WTC11 (cell line): Measurements from ENCODE around the gene CAMK2N2. TPM values are rescaled to one million over a fixed set of nuclear protein-coding genes. Genes with fewer than 3 reads are reported as not detected.
A peak's percentile ranks its signal among the peaks of the same experiment; 100 is the strongest.

Experiments used
- ATAC-seq: fragments of 200-7000 bp; cut with Tn5 transposase; 2 replicates; pipeline ENCODE4 v1.10.0; 2021; ENCODE audit warnings: mild to moderate bottlenecking, moderate library complexity
- CTCF ChIA-PET: fragments of 300-600 bp; sonication (Branson Sonifier 250); formaldehyde crosslinking; loops from one replicate; lab custom pipeline; 2021; ENCODE audit warnings: antibody characterized with exemption; lab: Charles Lee
- POLR2A ChIA-PET: fragments of 350-600 bp; sonication (Branson Sonifier 250); formaldehyde crosslinking; loops from one replicate; lab custom pipeline; 2021; ENCODE audit warnings: antibody characterized with exemption; lab: Charles Lee
- DNase-seq: peaks from one replicate; pipeline ENCODE4 v3.0.0; 2021; ENCODE audit warnings: low spot score
- H3K27ac Mint-ChIP-seq: 2 replicates; pipeline ENCODE4 v1.8.0; 2021; ENCODE audit warnings: mixed read lengths
- H3K27me3 Mint-ChIP-seq: 2 replicates; pipeline ENCODE4 v1.8.0; 2021; ENCODE audit warnings: low read depth, mild to moderate bottlenecking, moderate library complexity, mixed read lengths
- H3K36me3 Mint-ChIP-seq: 2 replicates; pipeline ENCODE4 v1.8.0; 2021; ENCODE audit warnings: mixed read lengths
- H3K4me1 Mint-ChIP-seq: 2 replicates; pipeline ENCODE4 v1.8.0; 2022; ENCODE audit warnings: mixed read lengths
- H3K4me3 Mint-ChIP-seq: 2 replicates; pipeline ENCODE4 v1.8.0; 2021; ENCODE audit warnings: mild to moderate bottlenecking, moderate library complexity, mixed read lengths
- H3K9me3 Mint-ChIP-seq: 2 replicates; pipeline ENCODE4 v1.8.0; 2021; ENCODE audit warnings: mixed read lengths
- ATF1 ChIP-seq: sonication (generic); formaldehyde crosslinking; IDR thresholded peaks from 2 replicates; pipeline ENCODE4 v1.8.1; 2023; ENCODE audit warnings: mild to moderate bottlenecking, moderate library complexity, missing genetic modification reagents
- CBFB ChIP-seq: sonication (generic); formaldehyde crosslinking; IDR thresholded peaks from 2 replicates; pipeline ENCODE4 v1.8.1; 2022; ENCODE audit warnings: mild to moderate bottlenecking, low read depth, missing genetic modification reagents
- CREM ChIP-seq: sonication (generic); formaldehyde crosslinking; IDR thresholded peaks from 2 replicates; pipeline ENCODE4 v1.8.1; 2022; ENCODE audit warnings: mild to moderate bottlenecking, missing genetic modification reagents, moderate library complexity
- FOXJ3 ChIP-seq: sonication (generic); formaldehyde crosslinking; IDR thresholded peaks from 2 replicates; pipeline ENCODE4 v1.9.0; 2021; ENCODE audit warnings: missing genetic modification reagents, mild to moderate bottlenecking, borderline replicate concordance
- JAZF1 ChIP-seq: fragments of 250-450 bp; sonication (Bioruptor Pico); IDR thresholded peaks from 2 replicates; pipeline ENCODE4 v1.9.0; 2021; ENCODE audit warnings: moderate library complexity, mild to moderate bottlenecking, inconsistent platforms
- NFE2L1 ChIP-seq: sonication (generic); formaldehyde crosslinking; IDR thresholded peaks from 2 replicates; pipeline ENCODE4 v1.8.1; 2023; ENCODE audit warnings: missing genetic modification reagents
- NR2C2 ChIP-seq: sonication (generic); formaldehyde crosslinking; IDR thresholded peaks from 2 replicates; pipeline ENCODE4 v1.8.0; 2022; ENCODE audit warnings: mild to moderate bottlenecking, missing genetic modification reagents
- PREB ChIP-seq: sonication (generic); formaldehyde crosslinking; IDR thresholded peaks from 2 replicates; pipeline ENCODE4 v1.8.1; 2022; ENCODE audit warnings: mild to moderate bottlenecking, missing genetic modification reagents, moderate library complexity, borderline replicate concordance
- PRRX2 ChIP-seq: fragments of 250-450 bp; sonication (Bioruptor Pico); IDR thresholded peaks from 2 replicates; pipeline ENCODE4 v1.8.0; 2021; ENCODE audit warnings: mild to moderate bottlenecking
- STAT6 ChIP-seq: sonication (generic); formaldehyde crosslinking; conservative IDR thresholded peaks from 2 replicates; pipeline ENCODE4 v1.8.1; 2023; ENCODE audit warnings: mild to moderate bottlenecking, low read depth, missing genetic modification reagents, moderate library complexity
- ZNF121 ChIP-seq: sonication (generic); formaldehyde crosslinking; IDR thresholded peaks from 2 replicates; pipeline ENCODE4 v1.8.0; 2023; ENCODE audit warnings: missing genetic modification reagents
- ZNF138 ChIP-seq: sonication (generic); formaldehyde crosslinking; conservative IDR thresholded peaks from 2 replicates; pipeline ENCODE4 v1.8.1; 2022; ENCODE audit warnings: mild to moderate bottlenecking, moderate library complexity, missing genetic modification reagents
- total RNA-seq: library from RNA; stranded (reverse); gene quantifications from 3 replicates; pipeline ENCODE4 v1.2.3, GENCODE V29; 2021
- TF ChIP-seq, protein P1 (sequence below): sonication (generic); formaldehyde crosslinking; IDR thresholded peaks from 2 replicates; pipeline ENCODE4 v1.8.1; 2023; ENCODE audit warnings: mild to moderate bottlenecking, missing genetic modification reagents, moderate library complexity
- TF ChIP-seq, protein P2 (sequence below): fragments of 250-450 bp; sonication (Bioruptor Pico); IDR thresholded peaks from 2 replicates; pipeline ENCODE4 v1.9.0; 2021; ENCODE audit warnings: mild to moderate bottlenecking, borderline replicate concordance

CAMK2N2 gene
- total RNA-seq, 1 experiment from 2014 or later, result 10.5 TPM

DNA sequence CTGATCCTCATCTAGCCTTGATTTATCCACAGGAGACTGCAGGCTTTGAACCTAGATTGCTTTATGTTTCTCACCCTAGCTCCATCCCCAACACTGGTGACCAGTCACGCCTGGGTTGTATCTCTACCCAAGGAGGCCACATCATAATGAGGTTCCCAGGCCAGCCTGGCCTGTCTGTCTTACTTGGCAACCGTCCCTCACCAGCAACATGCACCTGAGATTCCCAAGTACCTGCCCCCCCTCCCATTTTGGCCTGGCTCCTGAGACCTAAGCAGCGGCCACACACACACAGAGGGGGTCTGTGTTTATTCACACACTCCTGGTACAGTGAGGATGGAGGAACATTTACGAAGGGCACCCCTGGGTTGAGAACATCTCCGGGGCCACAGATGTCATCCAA lies 2.4 kb downstream of the CAMK2N2 start:
- H3K4me1 Mint-ChIP-seq, result peaks cover 12% of the 10 kb centered on the region
- H3K27me3 Mint-ChIP-seq, result peaks cover 60% of the 10 kb centered on the region
- ATAC-seq (no peak), DNase-seq (no peak)
- ChIA-PET CTCF (interaction anchor here (0.7 to 4.4 kb wide), 3 partner anchors 31 to 248 kb away, joined by 5 to 23 read pairs (median 7); no protein-coding TSS in a partner anchor), POLR2A (no interaction called here)
- TF ChIP-seq JAZF1 (no peak), STAT6 (CRISPR knock-in tag) (no peak), PRRX2 (CRISPR knock-in tag) (no peak), ZNF138 (CRISPR knock-in tag) (no peak), CBFB (CRISPR knock-in tag) (no peak), NFE2L1 (CRISPR knock-in tag) (no peak), PREB (CRISPR knock-in tag) (no peak), NR2C2 (no peak), FOXJ3 (CRISPR knock-in tag) (no peak), ZNF121 (CRISPR knock-in tag) (no peak)
- TF ChIP-seq, protein P1, sequence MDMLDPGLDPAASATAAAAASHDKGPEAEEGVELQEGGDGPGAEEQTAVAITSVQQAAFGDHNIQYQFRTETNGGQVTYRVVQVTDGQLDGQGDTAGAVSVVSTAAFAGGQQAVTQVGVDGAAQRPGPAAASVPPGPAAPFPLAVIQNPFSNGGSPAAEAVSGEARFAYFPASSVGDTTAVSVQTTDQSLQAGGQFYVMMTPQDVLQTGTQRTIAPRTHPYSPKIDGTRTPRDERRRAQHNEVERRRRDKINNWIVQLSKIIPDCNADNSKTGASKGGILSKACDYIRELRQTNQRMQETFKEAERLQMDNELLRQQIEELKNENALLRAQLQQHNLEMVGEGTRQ (CRISPR knock-in tag), result no peak
- H3K36me3 Mint-ChIP-seq, result peaks cover 3% of the 10 kb centered on the region; the same call in 1 of the 2 replicates
- no peaks in the 10 kb centered on the region for H3K9me3 Mint-ChIP-seq
- peak overlapping the region; percentile 62 for H3K4me3 Mint-ChIP-seq
- no peak overlapping the region for H3K27ac Mint-ChIP-seq

DNA sequence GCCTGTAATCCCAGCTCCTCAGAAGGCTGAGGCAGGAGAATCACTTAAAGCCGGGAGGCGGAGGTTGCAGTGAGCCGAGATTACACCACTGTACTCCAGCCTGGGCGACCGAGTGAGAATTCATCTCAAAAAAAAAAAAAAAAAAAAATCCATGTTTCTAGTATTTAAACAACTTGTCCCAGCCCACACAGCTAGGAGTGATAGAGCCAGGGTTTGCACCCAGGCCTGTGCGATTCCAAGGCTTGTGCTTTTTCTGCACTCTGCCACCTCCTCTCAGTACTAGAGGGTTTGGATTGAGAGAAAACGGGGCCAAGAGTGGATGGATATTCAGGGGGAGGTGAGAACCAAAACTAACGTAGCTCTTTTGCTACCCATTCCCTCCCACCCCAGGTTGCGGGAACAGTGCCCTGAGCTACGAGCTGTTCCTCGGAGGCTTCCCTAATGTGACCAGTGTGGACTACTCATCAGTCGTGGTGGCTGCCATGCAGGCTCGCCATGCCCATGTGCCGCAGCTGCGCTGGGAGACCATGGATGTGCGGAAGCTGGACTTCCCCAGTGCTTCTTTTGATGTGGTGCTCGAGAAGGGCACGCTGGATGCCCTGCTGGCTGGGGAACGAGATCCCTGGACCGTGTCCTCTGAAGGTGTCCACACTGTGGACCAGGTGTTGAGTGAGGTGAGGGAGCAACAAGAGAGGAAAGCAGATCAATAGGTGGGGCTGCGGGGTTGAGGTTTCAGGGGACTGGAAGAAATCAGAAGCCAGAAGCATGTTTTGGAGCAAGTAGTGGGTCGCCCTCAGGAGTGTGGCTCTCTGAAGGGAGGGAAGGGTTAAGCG lies 4.1 kb downstream of the CAMK2N2 start:
- DNase-seq (no peak), ATAC-seq (no peak)
- peaks cover 43% of the 10 kb centered on the region for H3K27me3 Mint-ChIP-seq
- no peak overlapping the region for H3K27ac Mint-ChIP-seq
- no peaks in the 10 kb centered on the region for H3K9me3 Mint-ChIP-seq
- CTCF ChIA-PET, result interaction anchor here (1.1 kb wide), 1 partner anchor 30 kb away, joined by 3 read pairs; no protein-coding TSS in a partner anchor
- peaks cover 7% of the 10 kb centered on the region for H3K4me1 Mint-ChIP-seq
- peaks cover 3% of the 10 kb centered on the region; the same call in 1 of the 2 replicates for H3K36me3 Mint-ChIP-seq
- TF ChIP-seq, protein P2, sequence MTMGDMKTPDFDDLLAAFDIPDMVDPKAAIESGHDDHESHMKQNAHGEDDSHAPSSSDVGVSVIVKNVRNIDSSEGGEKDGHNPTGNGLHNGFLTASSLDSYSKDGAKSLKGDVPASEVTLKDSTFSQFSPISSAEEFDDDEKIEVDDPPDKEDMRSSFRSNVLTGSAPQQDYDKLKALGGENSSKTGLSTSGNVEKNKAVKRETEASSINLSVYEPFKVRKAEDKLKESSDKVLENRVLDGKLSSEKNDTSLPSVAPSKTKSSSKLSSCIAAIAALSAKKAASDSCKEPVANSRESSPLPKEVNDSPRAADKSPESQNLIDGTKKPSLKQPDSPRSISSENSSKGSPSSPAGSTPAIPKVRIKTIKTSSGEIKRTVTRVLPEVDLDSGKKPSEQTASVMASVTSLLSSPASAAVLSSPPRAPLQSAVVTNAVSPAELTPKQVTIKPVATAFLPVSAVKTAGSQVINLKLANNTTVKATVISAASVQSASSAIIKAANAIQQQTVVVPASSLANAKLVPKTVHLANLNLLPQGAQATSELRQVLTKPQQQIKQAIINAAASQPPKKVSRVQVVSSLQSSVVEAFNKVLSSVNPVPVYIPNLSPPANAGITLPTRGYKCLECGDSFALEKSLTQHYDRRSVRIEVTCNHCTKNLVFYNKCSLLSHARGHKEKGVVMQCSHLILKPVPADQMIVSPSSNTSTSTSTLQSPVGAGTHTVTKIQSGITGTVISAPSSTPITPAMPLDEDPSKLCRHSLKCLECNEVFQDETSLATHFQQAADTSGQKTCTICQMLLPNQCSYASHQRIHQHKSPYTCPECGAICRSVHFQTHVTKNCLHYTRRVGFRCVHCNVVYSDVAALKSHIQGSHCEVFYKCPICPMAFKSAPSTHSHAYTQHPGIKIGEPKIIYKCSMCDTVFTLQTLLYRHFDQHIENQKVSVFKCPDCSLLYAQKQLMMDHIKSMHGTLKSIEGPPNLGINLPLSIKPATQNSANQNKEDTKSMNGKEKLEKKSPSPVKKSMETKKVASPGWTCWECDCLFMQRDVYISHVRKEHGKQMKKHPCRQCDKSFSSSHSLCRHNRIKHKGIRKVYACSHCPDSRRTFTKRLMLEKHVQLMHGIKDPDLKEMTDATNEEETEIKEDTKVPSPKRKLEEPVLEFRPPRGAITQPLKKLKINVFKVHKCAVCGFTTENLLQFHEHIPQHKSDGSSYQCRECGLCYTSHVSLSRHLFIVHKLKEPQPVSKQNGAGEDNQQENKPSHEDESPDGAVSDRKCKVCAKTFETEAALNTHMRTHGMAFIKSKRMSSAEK (CRISPR knock-in tag), result no peak
- TF ChIP-seq ATF1 (CRISPR knock-in tag), result no peak
- TF ChIP-seq CREM, result no peak
- POLR2A ChIA-PET, result no interaction called here
- H3K4me3 Mint-ChIP-seq, result no peak overlapping the region
